ENCODE data around the gene SCTR.

Gene SCTR

GRCh38 chr2:119490106-119490505, 34.2 kb downstream of the SCTR start:
- Histone ChIP-seq H3F3A (ENCODE audit: insufficient read depth, low read length) (no peaks in the 10 kb centered on the region), H3K4me2 (ENCODE audit: low read depth, low read length) (no peak overlapping the region), H2AFZ (ENCODE audit: low read length) (no peak overlapping the region), H4K20me1 (ENCODE audit: insufficient read depth, low read length) (no peaks in the 10 kb centered on the region), H3K9ac (ENCODE audit: low read length) (no peak overlapping the region), H3K27me3 (replicated peaks; ENCODE audit: insufficient read depth, low read length) (no peaks in the 10 kb centered on the region), H3K36me3 (replicated peaks; ENCODE audit: insufficient read depth, low read length) (no peaks in the 10 kb centered on the region), H3K4me1 (ENCODE audit: low read length) (no peaks in the 10 kb centered on the region), H3K4me3 (ENCODE audit: low read length) (no peak overlapping the region), H3K9me3 (replicated peaks; ENCODE audit: insufficient read depth, low read length) (no peaks in the 10 kb centered on the region), H3K27ac (ENCODE audit: low read length) (no peak overlapping the region), H3K79me2 (ENCODE audit: low read length) (no peaks in the 10 kb centered on the region), H3K9me2 (replicated peaks; ENCODE audit: insufficient read depth, low read length) (no peaks in the 10 kb centered on the region)
- TF ChIP-seq EZH2 (optimal IDR thresholded peaks at IDR 0.05; ENCODE audit: low read depth, low read length) (no peak), CTCF (IDR thresholded peaks at IDR 0.05; ENCODE audit: low read length) (no peak), EZH2phosphoT487 (IDR thresholded peaks at IDR 0.05; ENCODE audit: low read length) (no peak)
- no peak for DNase-seq

- H4K20me1 ChIP-seq (ENCODE audit: insufficient read depth, low read length) = no peaks in the 10 kb centered on the region
Observed at GRCh38 chr2:119489232-119489952, 34.9 kb downstream of the SCTR start.

GRCh38 chr2:119488245-119489214, 35.8 kb downstream of the SCTR start:
- Histone ChIP-seq H3K4me1 (ENCODE audit: low read length) (no peaks in the 10 kb centered on the region), H2AFZ (ENCODE audit: low read length) (no peak overlapping the region), H4K20me1 (ENCODE audit: insufficient read depth, low read length) (no peaks in the 10 kb centered on the region), H3F3A (ENCODE audit: insufficient read depth, low read length) (no peaks in the 10 kb centered on the region), H3K79me2 (ENCODE audit: low read length) (no peaks in the 10 kb centered on the region), H3K36me3 (replicated peaks; ENCODE audit: insufficient read depth, low read length) (no peaks in the 10 kb centered on the region), H3K27ac (ENCODE audit: low read length) (no peak overlapping the region), H3K4me3 (ENCODE audit: low read length) (no peak overlapping the region), H3K4me2 (ENCODE audit: low read depth, low read length) (no peak overlapping the region), H3K9ac (ENCODE audit: low read length) (no peak overlapping the region), H3K9me2 (replicated peaks; ENCODE audit: insufficient read depth, low read length) (no peaks in the 10 kb centered on the region), H3K9me3 (replicated peaks; ENCODE audit: insufficient read depth, low read length) (no peaks in the 10 kb centered on the region), H3K27me3 (replicated peaks; ENCODE audit: insufficient read depth, low read length) (no peaks in the 10 kb centered on the region)
- no peak for TF ChIP-seq EZH2phosphoT487 (IDR thresholded peaks at IDR 0.05; ENCODE audit: low read length)
- no peak for TF ChIP-seq CTCF (IDR thresholded peaks at IDR 0.05; ENCODE audit: low read length)
- no peak for TF ChIP-seq EZH2 (optimal IDR thresholded peaks at IDR 0.05; ENCODE audit: low read depth, low read length)
- DNase-seq = no peak

More at GRCh38 chr2:119489232-119489952, 34.9 kb downstream of the SCTR start:
- Histone ChIP-seq H3K9ac (ENCODE audit: low read length) (no peak overlapping the region), H3K36me3 (replicated peaks; ENCODE audit: insufficient read depth, low read length) (no peaks in the 10 kb centered on the region), H3K79me2 (ENCODE audit: low read length) (no peaks in the 10 kb centered on the region), H3K4me1 (ENCODE audit: low read length) (no peaks in the 10 kb centered on the region), H3K9me2 (replicated peaks; ENCODE audit: insufficient read depth, low read length) (no peaks in the 10 kb centered on the region), H3K4me3 (ENCODE audit: low read length) (no peak overlapping the region), H3F3A (ENCODE audit: insufficient read depth, low read length) (no peaks in the 10 kb centered on the region), H3K27me3 (replicated peaks; ENCODE audit: insufficient read depth, low read length) (no peaks in the 10 kb centered on the region), H2AFZ (ENCODE audit: low read length) (no peak overlapping the region), H3K4me2 (ENCODE audit: low read depth, low read length) (no peak overlapping the region), H3K27ac (ENCODE audit: low read length) (no peak overlapping the region), H3K9me3 (replicated peaks; ENCODE audit: insufficient read depth, low read length) (no peaks in the 10 kb centered on the region)
- no peak for DNase-seq
- TF ChIP-seq CTCF (IDR thresholded peaks at IDR 0.05; ENCODE audit: low read length) = no peak
- TF ChIP-seq EZH2phosphoT487 (IDR thresholded peaks at IDR 0.05; ENCODE audit: low read length) = no peak
- no peak for TF ChIP-seq EZH2 (optimal IDR thresholded peaks at IDR 0.05; ENCODE audit: low read depth, low read length)
